ENCODE data around the gene UNC45B.
"Not testable (repeated sequence)": the region's sequence is repeated elsewhere in the genome, so short reads cannot be mapped to it uniquely, and the experiment has no call there.

The UNC45B gene

GRCh38 chr17:35187481-35187880 lies 39.9 kb downstream of the UNC45B start:
- TF ChIP-seq EZH2 (IDR thresholded peaks at IDR 0.05) (no peak), POLR2AphosphoS5 (IDR thresholded peaks at IDR 0.05; ENCODE audit: borderline replicate concordance, low read depth, low read length) (no peak), FOXP2 (optimal IDR thresholded peaks at IDR 0.05; ENCODE audit: control extremely low read depth, extremely low read length, insufficient read depth) (no peak)
- H3K9me3 ChIP-seq (ENCODE audit: low read depth, low read length) = no peaks in the 10 kb centered on the region
- no peak overlapping the region for H3K27ac ChIP-seq
- no peaks in the 10 kb centered on the region for H3K36me3 ChIP-seq (ENCODE audit: insufficient read depth, low read length)
- no peak for DNase-seq (ENCODE audit: low read depth, low spot score)
- no peak overlapping the region for H3K4me3 ChIP-seq
- H3K9ac ChIP-seq (ENCODE audit: insufficient read length) = no peak overlapping the region

- H3K9ac ChIP-seq (ENCODE audit: insufficient read length) = no peak overlapping the region
- no peaks in the 10 kb centered on the region for H3K36me3 ChIP-seq (ENCODE audit: insufficient read depth, low read length)
- no peaks in the 10 kb centered on the region for H3K9me3 ChIP-seq (ENCODE audit: low read depth, low read length)
- no peak for TF ChIP-seq POLR2AphosphoS5 (IDR thresholded peaks at IDR 0.05; ENCODE audit: borderline replicate concordance, low read depth, low read length)
- no peak for TF ChIP-seq EZH2 (IDR thresholded peaks at IDR 0.05)
- TF ChIP-seq FOXP2 (optimal IDR thresholded peaks at IDR 0.05; ENCODE audit: control extremely low read depth, extremely low read length, insufficient read depth) = no peak
- H3K4me3 ChIP-seq = no peak overlapping the region
- no peak overlapping the region for H3K27ac ChIP-seq
- DNase-seq (ENCODE audit: low read depth, low spot score) = no peak
Observed at GRCh38 chr17:35188111-35188510, 40.5 kb downstream of the UNC45B start.

GRCh38 chr17:35189291-35189690 lies 41.7 kb downstream of the UNC45B start:
- no peaks in the 10 kb centered on the region for H3K9me3 ChIP-seq (ENCODE audit: low read depth, low read length)
- H3K4me3 ChIP-seq = no peak overlapping the region
- no peak for DNase-seq (ENCODE audit: low read depth, low spot score)
- H3K27ac ChIP-seq = no peak overlapping the region
- no peak for TF ChIP-seq FOXP2 (optimal IDR thresholded peaks at IDR 0.05; ENCODE audit: control extremely low read depth, extremely low read length, insufficient read depth)
- no peak for TF ChIP-seq EZH2 (IDR thresholded peaks at IDR 0.05)
- no peak for TF ChIP-seq POLR2AphosphoS5 (IDR thresholded peaks at IDR 0.05; ENCODE audit: borderline replicate concordance, low read depth, low read length)
- no peak overlapping the region for H3K9ac ChIP-seq (ENCODE audit: insufficient read length)
- no peaks in the 10 kb centered on the region for H3K36me3 ChIP-seq (ENCODE audit: insufficient read depth, low read length)

- H3K9ac ChIP-seq (ENCODE audit: insufficient read length) = no peak overlapping the region
- H3K27ac ChIP-seq = no peak overlapping the region
- no peaks in the 10 kb centered on the region for H3K9me3 ChIP-seq (ENCODE audit: low read depth, low read length)
- H3K4me3 ChIP-seq = no peak overlapping the region
- DNase-seq (ENCODE audit: low read depth, low spot score) = no peak
- TF ChIP-seq FOXP2 (optimal IDR thresholded peaks at IDR 0.05; ENCODE audit: control extremely low read depth, extremely low read length, insufficient read depth) (no peak), POLR2AphosphoS5 (IDR thresholded peaks at IDR 0.05; ENCODE audit: borderline replicate concordance, low read depth, low read length) (no peak), EZH2 (IDR thresholded peaks at IDR 0.05) (no peak)
- H3K36me3 ChIP-seq (ENCODE audit: insufficient read depth, low read length) = no peaks in the 10 kb centered on the region
Observed at GRCh38 chr17:35191001-35191695, 43.5 kb downstream of the UNC45B start.

- DNase-seq (ENCODE audit: low read depth, low spot score) = no peak
- H3K9me3 ChIP-seq (ENCODE audit: low read depth, low read length) = no peaks in the 10 kb centered on the region
- no peak overlapping the region for H3K4me3 ChIP-seq
- TF ChIP-seq POLR2AphosphoS5 (IDR thresholded peaks at IDR 0.05; ENCODE audit: borderline replicate concordance, low read depth, low read length) (no peak), FOXP2 (optimal IDR thresholded peaks at IDR 0.05; ENCODE audit: control extremely low read depth, extremely low read length, insufficient read depth) (no peak), EZH2 (IDR thresholded peaks at IDR 0.05) (no peak)
- H3K9ac ChIP-seq (ENCODE audit: insufficient read length) = no peak overlapping the region
- H3K36me3 ChIP-seq (ENCODE audit: insufficient read depth, low read length) = no peaks in the 10 kb centered on the region
- H3K27ac ChIP-seq = no peak overlapping the region
Observed at GRCh38 chr17:35192708-35193107, 45.1 kb downstream of the UNC45B start.

GRCh38 chr17:35194001-35194400 lies 46.4 kb downstream of the UNC45B start, which contains the start of gene SLC35G3:
SLC35G3 (minus strand) TSS chr17:35194393; CDS start chr17:35194307, 86 bp downstream.
- H3K4me3 ChIP-seq; H3K9ac ChIP-seq (ENCODE audit: insufficient read length); DNase-seq (ENCODE audit: low read depth, low spot score); H3K36me3 ChIP-seq (ENCODE audit: insufficient read depth, low read length); H3K27ac ChIP-seq; H3K9me3 ChIP-seq (ENCODE audit: low read depth, low read length): not testable (repeated sequence)

GRCh38 chr17:35195062-35195461 lies 47.4 kb downstream of the UNC45B start:
- H3K4me3 ChIP-seq; DNase-seq (ENCODE audit: low read depth, low spot score); H3K27ac ChIP-seq; H3K9ac ChIP-seq (ENCODE audit: insufficient read length); H3K9me3 ChIP-seq (ENCODE audit: low read depth, low read length); H3K36me3 ChIP-seq (ENCODE audit: insufficient read depth, low read length): not testable (repeated sequence)

- H3K36me3 ChIP-seq (ENCODE audit: insufficient read depth, low read length); H3K9me3 ChIP-seq (ENCODE audit: low read depth, low read length); H3K9ac ChIP-seq (ENCODE audit: insufficient read length); H3K27ac ChIP-seq; DNase-seq (ENCODE audit: low read depth, low spot score); H3K4me3 ChIP-seq: not testable (repeated sequence)
Observed at GRCh38 chr17:35202582-35202981, 55.0 kb downstream of the UNC45B start.

GRCh38 chr17:35210741-35211140 lies 63.1 kb downstream of the UNC45B start:
- no peak for DNase-seq (ENCODE audit: low read depth, low spot score)
- TF ChIP-seq FOXP2 (optimal IDR thresholded peaks at IDR 0.05; ENCODE audit: control extremely low read depth, extremely low read length, insufficient read depth) = no peak
- Histone ChIP-seq H3K9ac (ENCODE audit: insufficient read length) (no peak overlapping the region), H3K9me3 (ENCODE audit: low read depth, low read length) (no peaks in the 10 kb centered on the region), H3K4me3 (no peak overlapping the region), H3K27ac (no peak overlapping the region), H3K36me3 (ENCODE audit: insufficient read depth, low read length) (no peaks in the 10 kb centered on the region)
